Mucosa of rectum (tissue), 2 donors: ENCODE measurements around the gene TRAPPC2L.

Source experiments
- H3K27ac ChIP-seq, 2 donors: one replicate each; pipeline ENCODE4 v1.7.0; 2013; ENCODE audit warnings: inconsistent platforms in 2 of 2, low read depth in 2 of 2, low read length in 2 of 2
- H3K27me3 ChIP-seq, 2 donors: one replicate each; pipeline ENCODE4 v1.7.0; 2013; ENCODE audit warnings: low read length in 2 of 2; ENCODE audit not compliant: control insufficient read depth in 2 of 2, insufficient read depth in 2 of 2
- H3K36me3 ChIP-seq, 2 donors: one replicate each; pipeline ENCODE4 v1.7.0; 2013; ENCODE audit warnings: low read length in 2 of 2; ENCODE audit not compliant: control insufficient read depth in 2 of 2, insufficient read depth in 2 of 2
- H3K4me1 ChIP-seq, 2 donors: one replicate each; pipeline ENCODE4 v1.7.0; 2013; ENCODE audit warnings: low read length in 2 of 2, mild to moderate bottlenecking in 1 of 2; ENCODE audit not compliant: control insufficient read depth in 2 of 2, insufficient read depth in 2 of 2
- H3K4me3 ChIP-seq, 2 donors: one replicate each; pipeline ENCODE4 v1.7.0; 2013; ENCODE audit warnings: low read length in 2 of 2
- H3K9ac ChIP-seq, 2 donors: one replicate each; pipeline ENCODE4 v1.7.0; 2013; ENCODE audit warnings: low read length in 2 of 2, low read depth in 1 of 2, mild to moderate bottlenecking in 1 of 2
- H3K9me3 ChIP-seq, 2 donors: one replicate each; pipeline ENCODE4 v1.7.0; 2013; ENCODE audit warnings: low read length in 2 of 2; ENCODE audit not compliant: control insufficient read depth in 2 of 2
- donor health status: healthy.
- donor health status: Normal muscosa, but diverticular disease.

The TRAPPC2L gene

GRCh38 chr16:88856828-88857727 lies at the start of gene TRAPPC2L, which contains the start of gene GALNS:
Gene TRAPPC2L, plus strand, starts transcription at chr16:88857127. Its CDS starts 24 bp downstream, at chr16:88857151.
Gene GALNS, minus strand, starts transcription at chr16:88856947. Its CDS starts 70 bp downstream, at chr16:88856877.
- peak within 1 kb of the TSS; percentile 74 to 85 for H3K9ac ChIP-seq

GRCh38 chr16:88807142-88807625 lies 49.7 kb upstream of the TRAPPC2L start:
- Histone ChIP-seq H3K36me3 (peaks cover 8 to 12% of the 10 kb centered on the region in 2 donors), H3K9ac (no peak overlapping the region), H3K4me3 (no peak overlapping the region), H3K27me3 (no peaks in the 10 kb centered on the region), H3K4me1 (peaks cover 16 to 27% of the 10 kb centered on the region in 2 donors), H3K9me3 (no peaks in the 10 kb centered on the region), H3K27ac (no peak overlapping the region)

More at GRCh38 chr16:88856828-88857727, at the start of gene TRAPPC2L, which contains the start of gene GALNS:
- Histone ChIP-seq H3K9me3 (no peaks in the 10 kb centered on the region), H3K27ac (peak within 1 kb of the TSS; percentile 56 to 67), H3K27me3 (no peaks in the 10 kb centered on the region), H3K36me3 (peaks cover 17 to 29% of the 10 kb centered on the region in 2 donors), H3K4me3 (peak within 1 kb of the TSS; percentile 93 to 94), H3K4me1 (peaks cover 16% of the 10 kb centered on the region in 2 donors)

GRCh38 chr16:88807626-88808453 lies 49.1 kb upstream of the TRAPPC2L start:
- no peaks in the 10 kb centered on the region for H3K9me3 ChIP-seq
- H3K9ac ChIP-seq: no peak overlapping the region
- H3K36me3 ChIP-seq: peaks cover 8 to 12% of the 10 kb centered on the region in 2 donors
- H3K4me1 ChIP-seq: peaks cover 22 to 32% of the 10 kb centered on the region in 2 donors
- H3K27ac ChIP-seq: no peak overlapping the region
- H3K27me3 ChIP-seq: no peaks in the 10 kb centered on the region
- no peak overlapping the region for H3K4me3 ChIP-seq

GRCh38 chr16:88809068-88809675 lies 47.8 kb upstream of the TRAPPC2L start:
- Histone ChIP-seq H3K4me1 (peaks cover 24 to 34% of the 10 kb centered on the region in 2 donors), H3K27me3 (no peaks in the 10 kb centered on the region), H3K4me3 (no peak overlapping the region), H3K27ac (no peak overlapping the region), H3K36me3 (peaks cover 8 to 12% of the 10 kb centered on the region in 2 donors), H3K9me3 (no peaks in the 10 kb centered on the region), H3K9ac (no peak overlapping the region)

GRCh38 chr16:88809676-88810165 lies 47.2 kb upstream of the TRAPPC2L start:
- Histone ChIP-seq H3K27ac (peak overlapping the region in 1 of 2 donors; percentile 92), H3K9ac (peak overlapping the region in 1 of 2 donors; percentile 84), H3K4me3 (no peak overlapping the region), H3K27me3 (no peaks in the 10 kb centered on the region), H3K4me1 (peaks cover 24 to 29% of the 10 kb centered on the region in 2 donors), H3K9me3 (no peaks in the 10 kb centered on the region), H3K36me3 (peaks cover 8 to 12% of the 10 kb centered on the region in 2 donors)

GRCh38 chr16:88810166-88810911 lies 46.6 kb upstream of the TRAPPC2L start:
- Histone ChIP-seq H3K27ac (peak overlapping the region; percentile 92 to 93), H3K27me3 (no peaks in the 10 kb centered on the region), H3K4me1 (peaks cover 24 to 27% of the 10 kb centered on the region in 2 donors), H3K9ac (peak overlapping the region; percentile 68 to 84), H3K36me3 (peaks cover 8 to 12% of the 10 kb centered on the region in 2 donors), H3K4me3 (peak overlapping the region; percentile 77 to 82), H3K9me3 (no peaks in the 10 kb centered on the region)

GRCh38 chr16:88810912-88811768 lies 45.8 kb upstream of the TRAPPC2L start:
- Histone ChIP-seq H3K9me3 (no peaks in the 10 kb centered on the region), H3K27ac (peak overlapping the region; percentile 92 to 93), H3K27me3 (no peaks in the 10 kb centered on the region), H3K4me3 (peak overlapping the region; percentile 77 to 82), H3K36me3 (peaks cover 8 to 12% of the 10 kb centered on the region in 2 donors), H3K4me1 (peaks cover 24 to 27% of the 10 kb centered on the region in 2 donors), H3K9ac (peak overlapping the region; percentile 68 to 84)

- H3K4me1 ChIP-seq: peaks cover 24 to 27% of the 10 kb centered on the region in 2 donors
- peak within 1 kb of the TSS; percentile 77 to 82 for H3K4me3 ChIP-seq
- peaks cover 8 to 12% of the 10 kb centered on the region in 2 donors for H3K36me3 ChIP-seq
- peak within 1 kb of the TSS; percentile 68 to 84 for H3K9ac ChIP-seq
- H3K27me3 ChIP-seq: no peaks in the 10 kb centered on the region
- H3K9me3 ChIP-seq: no peaks in the 10 kb centered on the region
- H3K27ac ChIP-seq: peak within 1 kb of the TSS; percentile 92 to 93
Measured at GRCh38 chr16:88811769-88812512, 45.0 kb upstream of the TRAPPC2L start, which contains the start of gene APRT. Gene APRT, minus strand, starts transcription at chr16:88811928. Its CDS starts 29 bp downstream, at chr16:88811899.
